ENCODE measurements around the gene WDR74. TPM values are rescaled to one million over a fixed set of nuclear protein-coding genes. Genes with fewer than 3 reads are reported as not detected.

WDR74 gene
- total and polyA plus RNA-seq, 2 of the 13 experiments (the other 11 are each of a cell fraction or from before 2014, with no cell fraction given), result 77.0 to 83.3 TPM

GRCh38 chr11:62855571-62856332 lies 16.4 kb upstream of the WDR74 start (continued):
- peak; percentile 85 for TF ChIP-seq ZNF546 (CRISPR knock-in tag; conservative IDR thresholded peaks at IDR 0.05)
- peak; percentile 79; the same call in 1 of the 2 replicates for TF ChIP-seq ZNF589 (CRISPR knock-in tag; conservative IDR thresholded peaks at IDR 0.05)
- no peak for TF ChIP-seq NFE2L2 (IDR thresholded peaks at IDR 0.05; ENCODE audit: low read length)
- TF ChIP-seq CC2D1A (CRISPR knock-in tag; IDR thresholded peaks at IDR 0.05), result no peak
- peak; percentile 83; the same call in 1 of the 2 replicates for TF ChIP-seq MIER3 (CRISPR knock-in tag; IDR thresholded peaks at IDR 0.05; ENCODE audit: borderline replicate concordance)
- no peak for TF ChIP-seq MAFF (IDR thresholded peaks at IDR 0.05; ENCODE audit: low read depth, low read length)
- TF ChIP-seq PRDM4 (CRISPR knock-in tag; IDR thresholded peaks at IDR 0.05; ENCODE audit: borderline replicate concordance), result no peak
- TF ChIP-seq YEATS2 (CRISPR knock-in tag; IDR thresholded peaks at IDR 0.05; ENCODE audit: borderline replicate concordance), result peak; percentile 99
- TF ChIP-seq HCFC1 (IDR thresholded peaks at IDR 0.05; ENCODE audit: low read depth, low read length), result peak; percentile 34; the same call in 1 of the 2 replicates
- TF ChIP-seq BCL6 (CRISPR knock-in tag; IDR thresholded peaks at IDR 0.05), result peak; percentile 38
- peak; percentile 98; the same call in 1 of the 2 replicates for TF ChIP-seq CREB3 (CRISPR knock-in tag; IDR thresholded peaks at IDR 0.05)
- peak; percentile 62 for TF ChIP-seq CBX1 (IDR thresholded peaks at IDR 0.05; ENCODE audit: low read depth)
- peak; percentile 88; the same call in 1 of the 2 replicates for TF ChIP-seq ZNF235 (CRISPR knock-in tag; IDR thresholded peaks at IDR 0.05; ENCODE audit: borderline replicate concordance)
- TF ChIP-seq ISL2 (CRISPR knock-in tag; IDR thresholded peaks at IDR 0.05), result peak; percentile 85
- no peak for TF ChIP-seq RAD51 (IDR thresholded peaks at IDR 0.05; ENCODE audit: borderline replicate concordance)
- peak; percentile 95 for TF ChIP-seq MLLT10 (CRISPR knock-in tag; IDR thresholded peaks at IDR 0.05)
- peak; percentile 91 for TF ChIP-seq NFKBIZ (CRISPR knock-in tag; IDR thresholded peaks at IDR 0.05)
- TF ChIP-seq IRF9 (CRISPR knock-in tag; IDR thresholded peaks at IDR 0.05; ENCODE audit: borderline replicate concordance), result 0 out of 2 replicates have a peak, but pooled peaks have one; percentile 93
- TF ChIP-seq ZNF367 (CRISPR knock-in tag; IDR thresholded peaks at IDR 0.05; ENCODE audit: borderline replicate concordance), result peak; percentile 95
- no peak for TF ChIP-seq NFE2 (CRISPR knock-in tag; IDR thresholded peaks at IDR 0.05)
- TF ChIP-seq BCL3 (CRISPR knock-in tag; IDR thresholded peaks at IDR 0.05), result peak; percentile 98
- peak; percentile 86 for TF ChIP-seq CCDC6 (CRISPR knock-in tag; IDR thresholded peaks at IDR 0.05)
- no peak for TF ChIP-seq PHF5A (CRISPR knock-in tag; IDR thresholded peaks at IDR 0.05; ENCODE audit: low read depth, unreplicated experiment)
- no peak for TF ChIP-seq SETDB1 (CRISPR knock-in tag; IDR thresholded peaks at IDR 0.05; ENCODE audit: borderline replicate concordance)

Measured in HepG2 (cell line).